CD4-positive, alpha-beta T cell (primary cell): ENCODE data around the gene FMN1. TPM values are rescaled to one million over a fixed set of nuclear protein-coding genes. Genes with fewer than 3 reads are reported as not detected.

Experiments used
- ATAC-seq: fragments of 200-7000 bp; cut with Tn5 transposase; one replicate; pipeline ENCODE4 v1.10.0; 2022; ENCODE audit warnings: mild to moderate bottlenecking; ENCODE audit not compliant: poor library complexity
- CTCF ChIA-PET: fragments of 350-600 bp; sonication (Branson Sonifier 250); formaldehyde crosslinking; loops from one replicate; lab custom pipeline; 2021; ENCODE audit warnings: antibody characterized with exemption, inconsistent platforms; lab: Charles Lee
- POLR2A ChIA-PET: fragments of 350-600 bp; sonication (Branson Sonifier 250); formaldehyde crosslinking; loops from one replicate; lab custom pipeline; 2021; ENCODE audit warnings: antibody characterized with exemption, inconsistent platforms; lab: Charles Lee
- DNase-seq, 14 experiments: peaks; one replicate each; pipeline ENCODE4 v3.0.0-alpha.2; 2013 to 2020; ENCODE audit warnings: mixed read lengths in 2 of 14
- H3K27ac ChIP-seq, 2 donors: one replicate each; pipeline versions ENCODE4 v1.5.1 to v1.7.0; 2013; ENCODE audit warnings: low read length in 2 of 2, low read depth in 1 of 2, mild to moderate bottlenecking in 1 of 2
- H3K27me3 ChIP-seq, 2 experiments: 1 replicate in 1 of 2; 2 replicates in 1 of 2; pipeline versions ENCODE4 v1.6.1 to v1.7.0; 2013; ENCODE audit warnings: low read length in 2 of 2, control low read depth in 1 of 2, mild to moderate bottlenecking in 1 of 2, moderate library complexity in 1 of 2; ENCODE audit not compliant: insufficient read depth in 2 of 2, control insufficient read depth in 1 of 2
- H3K36me3 ChIP-seq: one replicate; pipeline ENCODE4 v1.6.1; 2013; ENCODE audit warnings: low read length, control low read depth; ENCODE audit not compliant: insufficient read depth
- H3K4me1 ChIP-seq: one replicate; pipeline ENCODE4 v1.6.1; 2013; ENCODE audit warnings: low read length, control low read depth; ENCODE audit not compliant: insufficient read depth
- H3K4me3 ChIP-seq: one replicate; pipeline ENCODE4 v1.5.1; 2013; ENCODE audit warnings: mild to moderate bottlenecking, low read length, moderate library complexity
- H3K9me3 ChIP-seq, 2 experiments: 1 replicate in 1 of 2; 2 replicates in 1 of 2; pipeline versions ENCODE4 v1.6.1 to v1.7.0; 2013; ENCODE audit warnings: low read length in 2 of 2, mild to moderate bottlenecking in 2 of 2, control low read depth in 1 of 2, moderate library complexity in 1 of 2; ENCODE audit not compliant: control insufficient read depth in 1 of 2, insufficient read depth in 1 of 2
- H3K27ac Mint-ChIP-seq: one replicate; pipeline ENCODE4 v1.8.0; 2020; ENCODE audit warnings: mixed read lengths
- H3K27me3 Mint-ChIP-seq: one replicate; pipeline ENCODE4 v1.8.0; 2021; ENCODE audit warnings: mixed read lengths
- H3K36me3 Mint-ChIP-seq: one replicate; pipeline ENCODE4 v1.8.0; 2021; ENCODE audit warnings: low read depth, mixed read lengths
- H3K4me1 Mint-ChIP-seq: one replicate; pipeline ENCODE4 v1.8.0; 2021; ENCODE audit warnings: low read depth, mixed read lengths
- H3K4me3 Mint-ChIP-seq: one replicate; pipeline ENCODE4 v1.8.0; 2020; ENCODE audit warnings: mild to moderate bottlenecking, mixed read lengths
- H3K9me3 Mint-ChIP-seq: one replicate; pipeline ENCODE4 v1.8.0; 2020; ENCODE audit warnings: mixed read lengths
- intact Hi-C, 2 experiments: fragments of 100-400 bp; cut with DNase I in 1 of 2; cut with micrococcal nuclease in 1 of 2; formaldehyde crosslinking; loops; one replicate each; pipeline versions ENCODE4 v1.15.1 to v1.9.0; 2023 to 2025; cut with DNase I, micrococcal nuclease
- total RNA-seq, 174 experiments: library from RNA in 2 of 174; stranded (reverse) in 2 of 174; gene quantifications; one replicate each; pipeline ENCODE4 v1.2.3 and lab custom pipeline; 2021 to 2026
- TF ChIP-seq, protein P1 (sequence below): fragments of 200-600 bp; IDR thresholded peaks from one replicate; pipeline ENCODE4 v1.8.0; 2022; ENCODE audit warnings: antibody characterized with exemption, mild to moderate bottlenecking

FMN1 gene
- total RNA-seq, 2 experiments from 2014 or later, result 0.39 to 0.55 TPM

DNA sequence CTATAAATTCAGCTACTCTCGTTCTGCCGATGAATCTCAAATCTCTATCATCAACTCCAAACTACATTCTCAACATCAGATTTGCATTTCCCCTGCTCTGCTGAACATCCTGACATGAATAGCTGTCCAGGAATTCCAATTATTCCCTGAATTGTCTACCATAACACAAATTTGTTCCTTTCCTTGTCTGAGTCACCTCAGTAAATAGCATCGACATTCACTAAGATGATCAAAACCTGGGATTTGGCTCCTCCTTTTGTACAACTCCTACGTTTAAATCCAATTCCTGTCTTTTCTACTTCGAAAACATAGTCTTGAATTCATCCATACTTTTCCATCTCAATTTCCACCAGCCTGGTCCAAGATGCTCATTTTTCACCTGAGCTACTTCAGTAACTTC, 369.7 kb downstream of the FMN1 start:
- H3K4me1 Mint-ChIP-seq, result no peaks in the 10 kb centered on the region
- no peaks in the 10 kb centered on the region for H3K36me3 ChIP-seq
- H3K27ac Mint-ChIP-seq, result no peak overlapping the region
- H3K9me3 Mint-ChIP-seq, result no peaks in the 10 kb centered on the region
- ATAC-seq, result no peak
- no peak overlapping the region for H3K27ac ChIP-seq
- CTCF ChIA-PET, result no interaction called here
- H3K4me1 ChIP-seq, result no peaks in the 10 kb centered on the region
- intact Hi-C loops, result no loop called here
- POLR2A ChIA-PET, result no interaction called here
- no peaks in the 10 kb centered on the region for H3K27me3 ChIP-seq
- TF ChIP-seq, protein P1, sequence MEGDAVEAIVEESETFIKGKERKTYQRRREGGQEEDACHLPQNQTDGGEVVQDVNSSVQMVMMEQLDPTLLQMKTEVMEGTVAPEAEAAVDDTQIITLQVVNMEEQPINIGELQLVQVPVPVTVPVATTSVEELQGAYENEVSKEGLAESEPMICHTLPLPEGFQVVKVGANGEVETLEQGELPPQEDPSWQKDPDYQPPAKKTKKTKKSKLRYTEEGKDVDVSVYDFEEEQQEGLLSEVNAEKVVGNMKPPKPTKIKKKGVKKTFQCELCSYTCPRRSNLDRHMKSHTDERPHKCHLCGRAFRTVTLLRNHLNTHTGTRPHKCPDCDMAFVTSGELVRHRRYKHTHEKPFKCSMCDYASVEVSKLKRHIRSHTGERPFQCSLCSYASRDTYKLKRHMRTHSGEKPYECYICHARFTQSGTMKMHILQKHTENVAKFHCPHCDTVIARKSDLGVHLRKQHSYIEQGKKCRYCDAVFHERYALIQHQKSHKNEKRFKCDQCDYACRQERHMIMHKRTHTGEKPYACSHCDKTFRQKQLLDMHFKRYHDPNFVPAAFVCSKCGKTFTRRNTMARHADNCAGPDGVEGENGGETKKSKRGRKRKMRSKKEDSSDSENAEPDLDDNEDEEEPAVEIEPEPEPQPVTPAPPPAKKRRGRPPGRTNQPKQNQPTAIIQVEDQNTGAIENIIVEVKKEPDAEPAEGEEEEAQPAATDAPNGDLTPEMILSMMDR, result no peak
- H3K4me3 ChIP-seq, result no peak overlapping the region
- H3K36me3 Mint-ChIP-seq, result no peaks in the 10 kb centered on the region
- H3K27me3 Mint-ChIP-seq, result peaks cover 9% of the 10 kb centered on the region
- H3K9me3 ChIP-seq, result no peaks in the 10 kb centered on the region
- DNase-seq, result no peak
- H3K4me3 Mint-ChIP-seq, result no peak overlapping the region

DNA sequence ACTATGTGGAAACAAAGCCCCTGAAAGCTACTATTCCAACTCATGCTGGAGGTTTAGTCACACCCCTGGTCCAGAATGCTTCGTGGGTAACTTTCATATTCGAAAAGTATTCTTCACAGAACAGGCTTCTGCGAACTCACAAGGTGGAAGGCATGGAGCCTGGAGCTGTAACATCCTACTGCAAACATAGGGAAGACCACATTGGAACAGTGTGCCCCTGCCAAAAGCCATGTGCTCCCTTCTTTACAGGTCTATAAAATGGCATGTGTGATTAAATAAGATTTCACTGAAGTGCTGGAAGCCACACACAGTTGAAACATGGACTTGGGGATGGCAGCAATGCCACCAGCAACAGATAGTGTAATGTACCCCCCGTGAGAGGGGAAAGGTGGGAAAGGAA, 370.8 kb downstream of the FMN1 start:
- Mint-ChIP-seq H3K4me3 (no peak overlapping the region), H3K9me3 (no peaks in the 10 kb centered on the region), H3K27ac (no peak overlapping the region), H3K4me1 (no peaks in the 10 kb centered on the region), H3K27me3 (peaks cover 9% of the 10 kb centered on the region), H3K36me3 (no peaks in the 10 kb centered on the region)
- H3K27me3 ChIP-seq, result no peaks in the 10 kb centered on the region
- ChIA-PET CTCF (no interaction called here), POLR2A (no interaction called here)
- H3K4me1 ChIP-seq, result no peaks in the 10 kb centered on the region
- no peak overlapping the region for H3K27ac ChIP-seq
- no peak overlapping the region for H3K4me3 ChIP-seq
- H3K9me3 ChIP-seq, result no peaks in the 10 kb centered on the region
- no peak for DNase-seq
- intact Hi-C loops, result no loop called here
- no peak for ATAC-seq
- no peaks in the 10 kb centered on the region for H3K36me3 ChIP-seq
- TF ChIP-seq, protein P1, result no peak

DNA sequence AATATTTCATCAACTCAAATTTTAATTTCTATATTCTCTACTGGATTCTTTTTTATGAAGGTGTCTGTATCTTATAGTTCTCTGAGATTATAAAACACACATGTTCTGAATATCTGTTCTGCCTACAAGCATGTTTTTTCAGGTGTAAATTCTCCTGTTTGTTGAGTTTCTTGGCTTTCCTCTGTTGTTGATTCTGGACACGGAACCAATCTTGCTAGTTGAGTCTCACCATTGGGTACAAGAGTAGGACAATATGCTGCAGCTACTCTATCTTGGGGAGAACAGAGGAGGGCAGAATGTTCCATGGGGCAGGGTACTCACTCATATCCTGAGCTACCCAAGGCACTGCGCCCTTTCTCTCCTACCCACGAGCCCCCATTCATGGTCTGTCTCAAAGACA, 371.8 kb downstream of the FMN1 start:
- Histone ChIP-seq H3K36me3 (no peaks in the 10 kb centered on the region), H3K4me3 (no peak overlapping the region), H3K27me3 (no peaks in the 10 kb centered on the region), H3K4me1 (no peaks in the 10 kb centered on the region), H3K9me3 (no peaks in the 10 kb centered on the region), H3K27ac (no peak overlapping the region)
- TF ChIP-seq, protein P1, result no peak
- no peak for DNase-seq
- no peak overlapping the region for H3K27ac Mint-ChIP-seq
- peaks cover 9% of the 10 kb centered on the region for H3K27me3 Mint-ChIP-seq
- no peaks in the 10 kb centered on the region for H3K4me1 Mint-ChIP-seq
- ChIA-PET CTCF (no interaction called here), POLR2A (no interaction called here)
- intact Hi-C loops, result no loop called here
- no peak for ATAC-seq
- no peaks in the 10 kb centered on the region for H3K36me3 Mint-ChIP-seq
- no peak overlapping the region for H3K4me3 Mint-ChIP-seq
- no peaks in the 10 kb centered on the region for H3K9me3 Mint-ChIP-seq
